K562 (cell line): ENCODE data around the gene DLX3. TPM values are rescaled to one million over a fixed set of nuclear protein-coding genes. Genes with fewer than 3 reads are reported as not detected.

Source experiments
- ATAC-seq: fragments of 200-7000 bp; cut with Tn5 transposase; 3 replicates; pipeline ENCODE4 v1.9.1; 2020; ENCODE audit warnings: moderate library complexity
- BruUV-seq: library from RNA; stranded (reverse); fragments of 400-500 nt; replicated peaks from 2 replicates; lab custom pipeline; 2021; lab: Mats Ljungman, UMichigan
- CTCF ChIA-PET: fragments of 300-600 bp; formaldehyde crosslinking; extraction: SDS; loops from one replicate; lab custom pipeline; 2021; ENCODE audit warnings: low intra/inter-chr PET ratio; lab: Yijun Ruan, JAX
- POLR2A ChIA-PET: fragments of 300-600, 350-650 bp; sonication (Branson Sonifier 250); formaldehyde crosslinking; extraction: SDS; loops from one replicate; lab custom pipeline; 2021; ENCODE audit warnings: antibody characterized with exemption, inconsistent platforms; lab: Yijun Ruan, JAX
- DNase-seq, 4 experiments: peaks; one replicate each; pipeline versions ENCODE4 v3.0.0 to v3.0.0-alpha.2; 2011 to 2018; ENCODE audit warnings: low spot score in 3 of 4, mixed read lengths in 3 of 4; ENCODE audit errors: extremely low read depth in 1 of 4
- FAIRE-seq: peaks from 2 replicates; lab custom pipeline; 2011; peaks lifted over from hg19 to GRCh38; lab: Jason Lieb, UNC
- H2AFZ ChIP-seq: 2 replicates; pipeline ENCODE4 v1.6.0; 2011; ENCODE audit warnings: low read depth, low read length, control low read depth, inconsistent platforms
- H3K27ac ChIP-seq: fragments of 200-600 bp; 3 replicates; pipeline ENCODE4 v1.8.0; 2011; ENCODE audit warnings: low read depth, mild to moderate bottlenecking, control low read depth, inconsistent platforms, low read length, moderate library complexity, mixed read lengths; ENCODE audit errors: extremely low read depth
- H3K27me3 ChIP-seq, 2 experiments: fragments of 300-600 bp in 1 of 2; 2 replicates in 1 of 2; 3 replicates in 1 of 2; pipeline versions ENCODE4 v1.6.0 to v1.8.0; 2011; ENCODE audit warnings: inconsistent platforms in 2 of 2, low read length in 2 of 2, mild to moderate bottlenecking in 1 of 2, mixed read lengths in 1 of 2, moderate library complexity in 1 of 2; ENCODE audit not compliant: control insufficient read depth in 2 of 2, insufficient read depth in 2 of 2
- H3K36me3 ChIP-seq: fragments of 300-600 bp; 3 replicates; pipeline ENCODE4 v1.8.0; 2011; ENCODE audit warnings: mild to moderate bottlenecking, low read length, inconsistent platforms; ENCODE audit not compliant: control insufficient read depth, insufficient read depth
- H3K4me1 ChIP-seq, 2 experiments: fragments of 200-600 bp in 1 of 2; replicated peaks in 1 of 2; 2 replicates in 1 of 2; 3 replicates in 1 of 2; pipeline versions ENCODE4 v1.5.1 to v1.8.0; 2011; ENCODE audit warnings: inconsistent platforms in 2 of 2, low read length in 2 of 2, mild to moderate bottlenecking in 1 of 2, mixed read lengths in 1 of 2, moderate library complexity in 1 of 2; ENCODE audit not compliant: control insufficient read depth in 2 of 2, insufficient read depth in 2 of 2
- H3K4me2 ChIP-seq: 2 replicates; pipeline ENCODE4 v1.6.1; 2011; ENCODE audit warnings: low read length, control low read depth, inconsistent platforms, mixed read lengths; ENCODE audit not compliant: insufficient read depth
- H3K4me3 ChIP-seq: fragments of 200-600 bp; sonication (generic), shearing (Covaris generic); 2 replicates; pipeline ENCODE4 v1.5.1; 2016; ENCODE audit warnings: control low read depth, inconsistent platforms
- H3K79me2 ChIP-seq: fragments of 200-600 bp; 3 replicates; pipeline ENCODE4 v1.8.0; 2011; ENCODE audit warnings: low read length, inconsistent platforms; ENCODE audit not compliant: control insufficient read depth, insufficient read depth
- H3K9ac ChIP-seq, 2 experiments: 2 replicates each; pipeline versions ENCODE4 v1.6.0 to v1.6.1; 2011; ENCODE audit warnings: low read depth in 2 of 2, low read length in 2 of 2, control low read depth in 1 of 2, inconsistent platforms in 1 of 2, mild to moderate bottlenecking in 1 of 2, mixed read lengths in 1 of 2; ENCODE audit not compliant: insufficient read depth in 1 of 2
- H3K9me1 ChIP-seq: one replicate; pipeline ENCODE4 v1.6.0; 2011; ENCODE audit warnings: inconsistent platforms, mild to moderate bottlenecking, low read length, moderate library complexity; ENCODE audit not compliant: control insufficient read depth, insufficient read depth
- H3K9me3 ChIP-seq: replicated peaks from 2 replicates; pipeline ENCODE4 v1.5.1; 2011; ENCODE audit warnings: low read depth, low read length, inconsistent platforms; ENCODE audit not compliant: control insufficient read depth, insufficient read depth
- H4K20me1 ChIP-seq: replicated peaks from 2 replicates; pipeline ENCODE4 v1.6.1; 2011; ENCODE audit warnings: low read length, inconsistent platforms, mixed read lengths; ENCODE audit not compliant: control insufficient read depth, insufficient read depth
- HDAC3 ChIP-seq: fragments of 450-650 bp; IDR thresholded peaks from 2 replicates; pipeline ENCODE4 v1.6.1; 2018; ENCODE audit warnings: borderline replicate concordance, mild to moderate bottlenecking, moderate library complexity; ENCODE audit not compliant: partially characterized antibody
- XRCC5 ChIP-seq: fragments of 200-400 bp; formaldehyde crosslinking; IDR thresholded peaks from 2 replicates; pipeline ENCODE4 v1.6.1; 2017; ENCODE audit warnings: low read depth, mild to moderate bottlenecking, low read length
- ZBTB33 ChIP-seq: sonication (generic); formaldehyde crosslinking; IDR thresholded peaks from 2 replicates; pipeline ENCODE4 v1.8.1; 2023; ENCODE audit warnings: mild to moderate bottlenecking, missing genetic modification reagents
- ZFPM2 ChIP-seq: fragments of 250-450 bp; sonication (Bioruptor Pico); IDR thresholded peaks from 2 replicates; pipeline ENCODE4 v1.5.1; 2022; ENCODE audit warnings: mild to moderate bottlenecking
- ZNF280A ChIP-seq: fragments of 450-650 bp; IDR thresholded peaks from 2 replicates; pipeline ENCODE4 v1.6.1; 2018; ENCODE audit warnings: mild to moderate bottlenecking, low read depth; ENCODE audit not compliant: partially characterized antibody
- ZNF740 ChIP-seq, 3 experiments: fragments of 200-800 bp in 1 of 3; sonication (Bioruptor generic) in 1 of 3; sonication (generic) in 1 of 3; formaldehyde crosslinking in 1 of 3; IDR thresholded peaks; 2 replicates each; pipeline versions ENCODE4 v1.6.1 to v1.8.0; 2016 to 2022; ENCODE audit warnings: mild to moderate bottlenecking in 2 of 3, missing compliant biosample characterization in 2 of 3, missing genetic modification characterization in 2 of 3, missing genetic modification reagents in 1 of 3
- WGBS: fragments of 100-300 bp; shearing (Covaris generic); methylation state at CpG from one replicate; pipeline ENCODE4 v1.1.6; 2016; ENCODE audit warnings: low coverage, mixed read lengths; ENCODE audit not compliant: insufficient coverage; ENCODE audit errors: missing lambda C conversion rate; 5-methylcytosine and 5-hydroxymethylcytosine counted together
- in situ Hi-C: fragments of 300-500 bp; cut with MboI; formaldehyde crosslinking; loops from 4 replicates; pipeline ENCODE4 v1.15.0; 2018; ENCODE audit warnings: inconsistent platforms, mixed read lengths
- intact Hi-C: fragments of 100-400 bp; cut with micrococcal nuclease; formaldehyde crosslinking; loops from 2 replicates; pipeline ENCODE4 v1.14.2; 2022
- polyA plus RNA-seq, 8 experiments: library from polyadenylated mRNA; depleted of rRNA in 4 of 8; stranded (reverse) in 5 of 8; unstranded in 3 of 8; fragments of >200 nt; fragmentation: Nextera tagmentation in 2 of 8; fragmentation: Illumina TruSeq in 1 of 8; extraction: Ambion mirVana in 2 of 8; extraction: Trizol in 1 of 8; gene quantifications; 2 replicates each; pipeline versions ENCODE4 v1.2.1 to v1.2.3, GENCODE V29; 2011 to 2014; ENCODE audit warnings: inconsistent platforms in 1 of 8, missing spikeins in 1 of 8
- total RNA-seq, 7 experiments: library from RNA; depleted of rRNA in 6 of 7; stranded (reverse); fragments of >200 nt in 6 of 7; fragmentation: Illumina TruSeq in 2 of 7; extraction: Trizol in 2 of 7; gene quantifications; 2 replicates each; pipeline versions ENCODE4 v1.2.1 to v1.2.3, GENCODE V29; 2011 to 2021; ENCODE audit warnings: low replicate concordance in 1 of 7

Gene DLX3
- total and polyA plus RNA-seq, 9 of the 15 experiments (the other 6 are each of a cell fraction or from before 2014, with no cell fraction given), result not detected

- TF ChIP-seq ZNF280A, result no peak
- TF ChIP-seq, all 486 proteins: peak for 0
These were observed 30.7 kb downstream of the DLX3 start (continued) for GRCh38 chr17:49964303-49964768.

- ChIA-PET CTCF (no interaction called here), POLR2A (interaction anchor here (0.6 to 0.9 kb wide), 3 partner anchors 12 to 330 kb away, joined by 3 to 4 read pairs (median 3); no protein-coding TSS in a partner anchor)
- WGBS, result 14% methylated on average over 50 of the region's 52 CpGs
- Histone ChIP-seq H4K20me1 (no peaks in the 10 kb centered on the region), H3K79me2 (no peaks in the 10 kb centered on the region), H2AFZ (no peak overlapping the region), H3K4me2 (no peak overlapping the region), H3K27me3 (peaks cover 38 to 72% of the 10 kb centered on the region in 2 experiments), H3K9me3 (no peaks in the 10 kb centered on the region), H3K9me1 (no peaks in the 10 kb centered on the region), H3K27ac (no peak overlapping the region), H3K4me3 (no peak overlapping the region), H3K36me3 (no peaks in the 10 kb centered on the region), H3K4me1 (peaks cover 0 to 11% of the 10 kb centered on the region in 2 experiments; a peak in 2 of 5 replicates), H3K9ac (no peak overlapping the region; a peak in 1 of 4 replicates)
- in situ Hi-C loops (no loop called here), intact Hi-C loops (no loop called here)
- no TSS peak for BruUV-seq
- DNase-seq (no peak), ATAC-seq (no peak), FAIRE-seq (no peak)
- TF ChIP-seq XRCC5 (no peak), HDAC3 (no peak), ZNF740 (CRISPR knock-in tag; IDR thresholded peaks at IDR 0.05) (peak; percentile 52; the same call in 1 of the 2 replicates), ZNF740 (tag; IDR thresholded peaks at IDR 0.05) (no peak), ZFPM2 (CRISPR knock-in tag) (no peak), ZBTB33 (CRISPR knock-in tag) (0 out of 2 replicates have a peak, but pooled peaks have one; percentile 47)
These were observed 31.3 kb downstream of the DLX3 start for GRCh38 chr17:49963626-49964302.
